Activated gamma-delta T cell treated with anti-CD3 and anti-CD28 coated beads, Interleukin-2, amount 50 U/mL, for 16 hours (primary cell): ENCODE measurements around the gene HMX1.

Experiments used
- DNase-seq: peaks from one replicate; pipeline ENCODE4 v3.0.0-alpha.2; 2020; ENCODE audit warnings: low read depth

The HMX1 gene

DNA sequence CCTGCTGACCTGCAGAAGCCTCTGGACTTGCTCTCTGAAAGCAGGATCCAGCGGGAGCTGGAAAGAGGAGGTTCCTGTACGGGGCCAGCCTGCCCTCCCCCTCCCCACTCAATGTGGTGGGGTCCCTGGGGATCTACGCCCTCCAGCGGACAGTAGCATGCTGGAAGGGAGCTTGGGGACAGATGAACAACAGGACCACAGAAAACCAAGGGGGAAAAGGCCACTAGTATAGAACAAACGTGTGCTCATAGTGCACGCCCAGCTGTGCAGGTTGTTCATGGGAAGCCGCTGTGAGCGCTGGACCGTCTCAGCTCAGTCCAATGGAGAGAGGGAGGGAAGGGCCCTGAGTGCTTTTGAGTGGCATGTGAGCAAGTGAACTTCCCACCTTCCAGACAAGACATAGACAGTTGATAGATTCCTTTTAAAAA is 15.8 kb downstream of the HMX1 start:
- no peak for DNase-seq

DNA sequence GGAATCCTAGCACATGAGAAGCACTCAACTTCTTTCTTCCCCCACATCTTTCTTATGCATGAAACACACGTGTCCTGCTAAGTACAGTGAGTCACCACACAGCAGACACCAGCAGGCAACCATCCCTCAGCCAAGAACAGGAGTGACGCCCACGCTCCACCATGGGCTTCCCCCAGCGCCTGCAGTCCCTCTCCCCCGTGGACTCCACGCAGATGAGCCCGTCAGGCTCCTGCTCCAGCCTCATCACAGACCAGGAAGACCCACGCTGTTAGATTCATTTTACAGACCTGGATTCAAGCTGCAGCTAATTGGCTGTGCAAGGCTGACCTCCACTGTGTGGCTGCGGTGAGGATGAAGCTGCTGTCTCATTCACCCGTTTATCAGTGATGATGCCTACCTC is 16.7 kb downstream of the HMX1 start:
- DNase-seq = no peak

DNA sequence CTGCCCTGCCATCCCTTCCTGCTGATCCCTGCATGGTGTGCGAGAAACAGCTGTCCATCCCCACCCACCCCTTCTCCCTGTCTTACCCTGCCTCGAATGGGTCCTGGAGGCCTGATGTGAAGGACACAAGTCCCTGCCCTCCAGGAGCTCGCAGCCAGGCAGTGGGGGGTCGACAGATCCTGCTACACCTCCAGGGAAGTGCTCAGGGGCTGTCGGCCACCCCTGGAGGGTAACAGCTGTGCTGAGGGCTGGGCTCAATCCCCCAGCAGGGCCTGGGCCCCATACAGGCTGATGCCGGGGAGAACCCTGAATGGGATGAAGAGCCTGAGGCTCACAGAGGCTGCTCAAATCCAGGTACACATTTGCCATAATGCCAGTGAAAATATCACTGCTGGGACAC is 17.6 kb downstream of the HMX1 start:
- no peak for DNase-seq

DNA sequence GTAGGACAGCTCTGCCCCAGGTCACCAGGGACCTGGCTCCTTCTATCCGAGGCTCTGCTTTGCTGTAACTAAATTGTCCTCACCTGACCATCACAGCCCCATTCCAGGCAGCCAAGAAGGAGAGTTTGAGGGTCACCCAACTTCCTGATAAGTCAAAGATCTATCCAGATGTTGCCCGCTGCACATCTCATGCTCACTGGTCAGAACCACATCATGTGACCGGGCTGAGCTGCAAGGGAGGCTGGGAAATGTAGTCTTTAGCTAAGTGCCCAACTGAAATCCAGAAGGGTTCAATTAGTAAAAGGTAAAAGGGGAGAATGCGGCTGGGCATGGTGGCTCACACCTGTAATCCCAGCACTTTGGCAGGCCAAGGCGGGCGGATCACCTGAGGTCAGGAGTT is 18.4 kb downstream of the HMX1 start:
- no peak for DNase-seq

DNA sequence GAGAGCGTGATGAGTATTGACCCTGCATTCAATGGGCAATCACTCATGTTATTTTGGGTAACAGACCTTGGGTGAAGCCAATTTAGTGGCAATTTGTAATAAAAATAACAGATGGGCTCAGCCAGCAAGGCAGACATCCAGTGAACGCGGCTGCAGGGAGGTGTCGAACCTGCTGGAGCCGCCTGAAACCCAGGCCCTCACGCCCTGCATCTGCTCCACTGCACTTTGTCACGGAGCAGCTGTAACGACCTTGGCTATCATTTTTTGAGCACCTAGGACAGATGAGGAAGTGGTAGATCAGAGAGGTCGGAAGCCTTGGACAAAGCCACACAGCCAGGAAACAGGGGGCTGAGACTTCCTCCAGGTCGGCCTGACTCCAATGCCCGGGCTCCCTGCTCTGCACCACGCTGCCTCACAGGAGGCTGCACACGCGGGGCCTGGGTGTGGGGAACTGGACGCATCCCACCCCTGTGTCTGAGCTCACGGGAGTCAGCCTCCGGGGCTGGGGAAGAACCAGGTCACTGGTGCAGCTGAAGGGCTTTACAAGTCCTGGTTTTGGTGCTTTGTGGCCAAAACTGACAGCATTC is 19.4 kb downstream of the HMX1 start:
- DNase-seq = no peak

DNA sequence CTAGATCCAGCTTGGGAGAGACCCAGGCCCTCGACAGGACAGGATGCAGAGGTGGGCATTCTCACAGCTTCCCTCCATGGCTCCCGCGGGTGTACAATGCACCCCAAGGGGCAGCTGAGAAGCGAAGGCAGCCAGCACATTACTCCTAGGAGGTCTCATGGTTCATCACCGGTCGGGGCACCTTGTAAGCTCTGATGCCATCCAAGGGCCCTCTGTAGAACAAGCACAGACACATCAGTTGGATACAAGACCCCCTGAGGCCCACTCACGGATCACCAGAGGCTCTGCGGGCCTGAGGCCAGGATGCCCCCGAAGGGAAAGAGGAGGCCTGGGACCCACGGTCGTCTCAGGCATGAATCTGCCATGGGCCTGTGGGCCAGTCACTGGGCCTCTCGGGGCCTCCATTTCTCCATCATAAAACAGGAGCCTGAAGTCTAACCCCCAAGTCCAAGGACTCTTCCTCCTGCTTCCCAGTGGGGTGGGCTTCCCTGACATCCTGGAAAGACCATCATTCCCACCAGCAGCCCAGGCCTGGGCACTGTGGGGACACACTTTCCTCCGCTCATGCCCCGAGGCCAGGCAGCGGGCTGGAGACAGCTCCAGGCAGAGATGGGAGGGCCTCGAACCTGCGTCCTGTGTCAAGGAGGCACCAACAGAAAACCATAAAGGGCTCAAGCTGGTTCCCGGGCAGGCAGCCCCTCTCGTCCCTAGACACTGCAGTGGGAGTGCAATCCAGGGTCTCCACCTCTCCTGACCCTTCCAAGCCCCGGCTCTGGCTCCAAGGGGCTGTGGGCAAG is 20.1 kb downstream of the HMX1 start:
- DNase-seq = no peak

DNA sequence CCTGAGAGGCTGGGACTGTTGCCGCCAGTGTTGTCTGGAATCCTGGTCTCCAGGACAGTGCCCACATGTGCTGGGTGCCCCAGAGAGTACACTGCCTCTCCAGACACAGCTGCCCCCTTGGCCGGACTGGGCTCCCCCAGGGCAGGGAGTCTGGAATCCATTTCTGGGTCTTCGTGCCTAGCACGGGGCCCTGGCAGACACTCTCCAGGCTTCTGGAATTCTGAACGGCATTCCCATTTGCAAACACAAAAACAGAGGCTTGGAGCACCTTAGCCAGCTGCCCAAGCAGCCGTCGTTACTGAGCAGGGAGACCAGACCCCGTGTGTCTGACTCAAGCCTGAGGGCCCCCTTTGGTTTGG is 20.8 kb downstream of the HMX1 start:
- DNase-seq = no peak

DNA sequence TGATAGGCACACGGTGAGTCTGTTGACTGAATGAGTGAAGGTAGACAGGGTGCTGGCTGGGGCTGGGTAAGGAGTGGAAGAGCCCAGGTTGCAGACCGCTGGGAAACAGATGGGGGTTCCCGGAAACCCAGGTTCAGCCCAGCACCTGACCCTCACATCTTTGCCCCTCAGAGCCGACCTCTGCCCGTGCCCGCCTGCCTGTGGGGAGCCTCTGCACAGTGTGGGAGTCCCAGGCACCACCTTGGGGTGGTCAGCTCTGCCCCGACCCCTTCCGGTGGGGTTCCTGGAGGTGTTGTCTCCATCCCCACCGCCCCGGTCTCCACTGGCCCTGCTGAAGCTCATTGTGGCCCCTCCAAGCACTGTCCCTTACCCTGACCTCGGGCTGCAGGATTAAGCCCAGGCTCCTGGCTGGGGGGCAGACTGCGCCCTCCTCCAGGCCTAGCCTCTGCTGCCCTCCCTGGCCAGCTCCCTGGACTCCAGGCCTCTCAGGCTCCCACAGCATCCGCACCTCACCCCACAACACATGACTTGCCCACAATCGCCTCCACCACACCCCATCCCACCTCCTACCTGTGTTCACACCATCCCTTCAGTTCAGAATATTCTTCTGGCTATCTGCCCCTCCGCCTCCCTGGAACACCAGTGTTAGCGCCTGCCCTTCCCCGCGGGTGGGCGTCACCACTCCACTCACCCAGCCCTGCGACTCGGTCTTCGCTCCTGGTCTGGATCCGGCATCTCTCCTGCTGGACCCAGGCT is 21.4 kb downstream of the HMX1 start:
- no peak for DNase-seq

DNA sequence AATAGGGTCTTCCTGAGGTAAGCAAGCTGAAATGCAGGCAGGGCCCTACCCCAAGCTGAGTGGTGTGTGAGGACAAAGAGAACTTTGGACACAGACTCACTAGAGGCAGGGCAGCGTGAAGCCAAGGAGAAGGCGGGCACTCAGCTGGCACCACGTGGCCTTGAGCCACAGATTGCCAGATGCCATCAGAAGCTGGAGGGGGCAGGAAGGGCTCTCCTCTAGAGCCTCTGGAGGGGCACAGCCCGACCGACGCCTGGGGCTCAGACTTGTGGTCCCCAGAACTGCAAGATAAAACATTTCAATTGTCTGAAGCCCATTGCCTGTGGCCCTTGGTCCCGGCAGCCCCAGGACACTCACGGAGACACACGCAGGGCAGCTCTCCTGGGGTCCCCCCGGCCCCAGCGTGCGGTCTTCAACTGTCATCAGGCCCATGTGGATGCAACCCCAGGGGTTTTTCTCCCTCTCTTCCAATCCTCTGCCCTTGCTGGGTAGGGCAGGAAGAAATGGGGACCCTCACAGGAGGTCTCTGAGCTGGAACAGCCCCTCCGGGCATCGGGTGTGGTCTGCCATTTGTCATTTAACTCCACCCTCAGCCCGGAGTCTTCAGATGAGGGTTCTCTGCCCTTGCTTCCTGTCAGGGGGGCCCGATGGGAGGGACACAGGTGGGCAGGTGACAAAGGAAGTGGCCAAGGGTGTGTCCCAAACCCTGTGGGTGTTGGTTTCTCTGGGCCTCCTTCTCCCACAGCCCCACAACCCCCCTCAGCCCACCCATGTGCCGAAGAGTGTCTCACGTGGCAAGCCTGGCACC is 22.2 kb downstream of the HMX1 start:
- no peak for DNase-seq

DNA sequence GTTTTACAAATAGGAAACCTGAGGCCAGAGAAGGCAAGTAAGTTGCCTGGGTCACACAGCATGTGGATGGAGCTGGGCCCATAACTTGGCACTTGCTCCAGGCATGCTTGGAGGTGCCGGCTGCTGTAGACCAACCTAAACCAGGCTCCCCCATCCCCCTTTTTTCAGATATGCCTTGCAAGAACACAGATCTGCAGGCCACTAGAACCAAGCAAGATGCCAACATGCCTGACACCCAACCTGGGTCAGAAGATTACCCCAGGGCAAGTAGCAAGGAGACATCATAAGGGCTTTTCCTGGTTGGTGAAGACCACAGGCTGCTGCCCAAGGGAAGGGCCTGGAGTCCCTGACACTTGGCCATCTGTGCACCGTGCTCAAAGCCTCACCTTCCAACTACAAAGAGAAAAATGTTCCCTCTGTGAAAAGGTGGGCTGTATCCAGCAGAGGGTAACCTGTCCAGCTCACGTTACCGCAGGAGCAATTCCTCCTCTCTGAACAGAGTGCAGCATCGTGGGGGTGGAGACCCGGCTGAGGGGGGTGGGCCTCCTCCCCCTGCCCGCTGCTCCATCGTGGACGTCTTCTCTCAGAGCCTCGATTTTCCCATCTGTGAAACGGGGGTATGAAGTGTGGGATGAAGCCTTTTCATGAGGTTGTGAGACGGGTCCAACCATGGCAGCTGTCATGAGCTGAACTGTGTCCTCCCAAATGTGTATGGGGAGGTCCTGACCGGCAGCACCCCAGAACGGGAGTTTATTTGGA is 23.0 kb downstream of the HMX1 start:
- no peak for DNase-seq

DNA sequence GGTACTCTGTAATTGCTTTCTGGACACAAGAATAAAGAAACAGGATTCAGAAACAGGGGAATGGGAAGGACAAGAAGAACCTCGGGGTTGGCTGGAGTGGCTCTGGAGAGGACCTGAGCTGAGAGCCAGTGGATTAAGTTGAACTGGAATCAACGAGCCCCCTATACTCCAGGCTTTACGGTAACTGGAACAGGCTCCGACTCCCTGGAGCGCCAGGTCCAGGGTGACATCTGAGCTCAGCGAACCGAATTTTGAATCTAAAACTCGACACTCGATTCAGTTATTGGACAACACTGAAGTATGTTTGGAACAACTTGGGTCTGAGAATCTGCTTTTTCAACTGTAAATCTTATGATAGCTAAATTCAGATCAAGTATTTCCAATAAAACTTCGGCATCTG is 23.9 kb downstream of the HMX1 start:
- DNase-seq = no peak

DNA sequence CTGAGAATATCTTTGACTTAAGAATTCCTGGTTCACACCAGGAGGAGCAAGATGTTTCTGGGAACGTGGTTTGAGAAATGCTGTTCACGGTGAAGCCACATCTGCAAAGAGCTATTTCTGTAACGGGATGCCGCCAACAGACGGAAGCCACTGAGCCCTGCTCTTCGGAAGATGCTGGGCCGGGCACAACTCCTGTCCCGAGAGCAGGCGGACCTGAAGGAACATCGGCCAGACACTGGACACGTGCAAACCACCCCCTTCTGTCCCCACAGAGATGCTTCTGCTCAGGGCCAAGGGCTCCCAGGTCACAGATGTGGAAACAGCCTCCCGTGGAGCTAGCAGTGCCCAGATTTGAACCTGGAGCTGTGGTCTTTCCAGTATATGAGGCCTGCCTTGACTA is 24.3 kb downstream of the HMX1 start:
- no peak for DNase-seq

DNA sequence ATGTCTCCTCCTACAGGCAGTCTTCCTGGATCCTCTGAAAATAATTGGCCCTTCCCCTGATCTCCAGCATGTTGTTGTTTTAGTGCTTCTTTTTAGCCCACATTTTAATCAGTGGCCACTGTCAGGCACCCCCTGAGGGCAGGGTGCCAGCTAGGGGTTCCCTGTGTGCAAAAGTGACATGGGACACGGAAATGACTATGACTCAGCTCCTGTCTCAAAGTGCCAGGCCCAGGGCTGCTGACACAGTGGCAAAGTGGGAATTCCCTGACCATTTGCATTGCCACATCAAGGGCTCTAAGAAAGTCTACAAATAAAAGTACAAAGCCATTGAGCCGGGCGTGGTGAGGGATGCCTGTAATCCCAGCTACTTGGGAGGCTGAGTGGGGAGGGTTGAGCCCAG is 24.8 kb downstream of the HMX1 start:
- no peak for DNase-seq

DNA sequence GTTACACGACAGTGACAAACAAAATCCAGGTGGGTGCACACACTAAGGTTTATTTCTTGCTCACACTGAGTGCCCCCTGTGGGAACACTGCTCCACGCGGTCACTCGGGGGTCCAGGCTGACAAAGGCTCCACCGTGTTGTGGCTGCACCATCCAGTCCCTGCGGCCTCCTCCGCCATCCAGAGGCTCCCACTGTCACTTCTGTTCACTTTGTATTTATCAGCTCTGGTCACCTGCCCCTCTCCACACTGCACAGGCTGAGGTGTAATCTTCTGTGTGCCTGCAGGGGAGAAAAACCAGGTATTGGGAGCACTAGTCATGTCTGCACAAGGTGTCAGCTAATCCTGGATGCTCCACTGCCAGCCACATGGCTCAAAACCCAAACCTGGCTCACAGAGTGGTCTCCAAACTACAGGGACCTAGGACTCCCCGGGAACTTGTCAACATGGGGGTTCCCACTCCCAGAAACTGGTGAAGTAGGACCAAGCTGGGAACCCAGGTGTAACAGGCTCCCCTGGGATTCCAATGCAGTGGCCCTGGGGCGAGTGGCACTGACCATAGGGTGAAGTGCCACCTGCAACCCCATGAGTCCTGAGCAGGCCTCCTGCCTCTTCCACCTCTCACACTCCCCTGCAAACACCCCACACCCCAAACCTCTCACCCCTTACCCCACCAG is 25.5 kb downstream of the HMX1 start:
- no peak for DNase-seq

DNA sequence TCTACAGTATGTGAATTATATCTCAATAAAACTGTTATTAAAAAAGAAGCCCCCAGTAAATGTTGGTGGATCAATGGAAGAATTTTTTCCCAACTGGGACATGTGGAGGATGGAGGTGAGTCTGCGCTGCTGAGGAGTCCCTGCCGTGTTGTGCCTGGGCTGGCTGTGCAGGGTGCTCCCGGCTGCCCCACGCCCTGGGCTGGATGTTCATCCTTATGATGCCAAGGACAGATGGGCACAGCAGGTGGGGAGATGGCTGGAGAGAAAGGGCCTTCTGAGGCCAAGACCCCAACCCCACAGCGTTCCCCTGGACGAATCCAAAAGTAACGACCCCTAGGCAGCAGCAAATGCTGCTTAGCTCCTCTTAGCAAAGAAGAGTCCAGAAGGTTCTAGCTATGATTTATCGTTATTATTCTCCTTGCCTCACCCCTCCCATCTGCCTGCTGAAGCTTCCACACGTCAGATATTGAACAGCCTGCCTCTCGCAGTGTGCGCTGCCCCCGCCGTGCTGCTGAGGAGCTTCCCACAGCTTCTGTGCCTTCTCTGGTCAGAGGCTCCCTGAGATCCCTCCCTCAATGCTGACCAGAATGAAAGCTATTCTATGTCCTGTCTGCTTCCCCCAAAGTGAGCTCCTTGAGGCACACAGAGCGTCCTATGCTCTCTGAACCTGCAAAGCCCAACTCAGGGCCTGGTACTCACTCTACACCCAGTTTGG is 26.5 kb downstream of the HMX1 start:
- DNase-seq = no peak

DNA sequence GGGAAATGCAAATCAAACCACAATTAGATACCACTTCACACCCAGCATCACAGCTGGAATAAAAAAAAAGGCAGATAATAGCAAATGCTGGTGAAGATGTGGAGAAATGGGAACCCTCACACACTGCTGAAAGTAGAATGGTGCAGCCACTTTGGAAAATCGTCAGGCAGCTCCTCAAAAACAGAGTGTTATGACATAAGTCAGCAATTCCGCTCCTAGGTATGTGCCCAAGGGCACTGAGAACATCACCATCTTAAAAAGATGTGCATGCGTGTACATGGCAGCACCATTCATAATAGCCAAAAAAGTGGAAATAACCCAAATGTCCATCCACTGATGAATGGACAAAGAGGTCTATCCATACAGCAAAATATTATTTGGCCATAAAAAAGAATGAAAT is 28.0 kb downstream of the HMX1 start:
- DNase-seq = no peak

DNA sequence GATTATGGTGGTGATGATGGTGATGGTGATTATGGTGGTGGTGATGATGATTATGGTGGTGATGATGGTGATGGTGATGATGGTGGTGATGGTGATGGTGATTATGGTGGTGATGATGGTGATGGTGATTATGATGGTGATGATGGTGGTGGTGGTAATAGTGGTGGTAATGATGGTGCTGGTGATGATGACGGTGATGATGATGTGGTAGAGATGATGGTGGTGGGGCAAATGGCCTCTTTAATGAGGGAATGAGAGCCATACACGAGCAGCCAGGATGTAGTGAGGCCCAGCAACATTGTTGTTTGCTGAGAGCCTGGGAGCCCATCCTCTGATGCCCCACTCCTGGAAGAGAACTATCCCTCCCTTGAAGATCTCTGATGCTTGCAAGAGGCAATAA is 29.0 kb downstream of the HMX1 start:
- no peak for DNase-seq

DNA sequence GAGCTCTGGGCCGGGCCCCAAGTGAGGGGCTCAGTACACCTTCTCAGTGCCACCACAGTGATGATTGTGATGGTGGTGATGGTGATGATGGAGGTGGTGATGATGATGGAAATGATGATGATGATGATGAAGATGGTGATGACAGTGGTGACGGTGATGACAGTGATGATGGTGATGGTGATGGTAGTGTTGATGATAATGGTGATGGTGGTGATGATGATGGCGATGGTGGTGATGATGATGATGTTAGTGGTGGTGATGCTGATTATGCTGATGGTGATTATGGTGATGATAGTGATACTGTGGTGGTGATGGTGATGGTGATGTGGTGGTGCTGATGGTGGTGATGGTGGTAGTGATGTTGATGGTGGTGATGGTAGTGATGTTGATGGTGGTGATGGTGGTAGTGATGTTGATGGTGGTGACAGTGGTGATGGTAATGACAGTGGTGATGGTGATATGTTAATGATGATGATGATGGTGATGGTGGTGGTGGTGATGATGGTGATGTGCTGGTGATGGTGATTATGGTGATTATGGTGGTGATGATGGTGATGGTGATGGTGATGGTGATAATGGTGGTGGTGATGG is 29.9 kb downstream of the HMX1 start:
- DNase-seq = no peak

DNA sequence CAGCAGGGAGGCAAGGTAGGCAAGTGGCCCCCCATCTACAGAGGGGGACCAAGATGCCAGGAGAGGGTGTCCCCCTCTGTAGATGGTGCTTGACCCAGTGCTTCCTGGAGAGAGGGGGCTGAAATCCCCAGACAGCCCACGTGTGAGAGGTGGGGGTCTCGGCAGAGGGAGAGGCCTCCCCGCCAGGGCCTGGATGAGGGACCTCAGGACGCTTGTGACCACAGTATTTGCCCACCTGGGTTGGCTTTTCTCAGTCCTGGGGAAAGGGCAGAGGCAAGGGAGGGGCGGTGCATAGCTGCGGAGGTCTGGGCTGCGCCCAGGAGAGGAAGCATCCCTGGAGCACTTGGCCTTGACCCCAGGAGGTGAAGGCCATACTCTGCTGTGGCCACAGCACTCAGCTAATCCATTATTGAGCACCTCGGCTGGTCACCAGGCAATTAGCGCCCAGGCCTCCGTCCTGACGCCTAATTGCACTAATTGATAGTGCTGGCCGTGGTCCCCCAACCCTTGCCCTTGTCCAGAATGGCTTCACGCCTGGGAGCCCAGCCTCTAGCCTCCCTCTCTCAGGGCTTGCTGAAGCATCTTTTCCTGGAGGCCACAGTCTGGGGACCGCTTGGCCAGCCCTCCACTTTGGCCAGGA is 30.7 kb downstream of the HMX1 start:
- DNase-seq = no peak
